Keratinocyte (primary cell): ENCODE results near the gene TRIM47.

Source experiments
- EZH2 ChIP-seq: IDR thresholded peaks from one replicate; pipeline ENCODE4 v1.6.1; 2012; ENCODE audit warnings: inconsistent platforms, mild to moderate bottlenecking, low read length, moderate library complexity
- TF ChIP-seq, protein P1 (sequence below), 3 experiments: IDR thresholded peaks in 1 of 3; conservative IDR thresholded peaks in 1 of 3; optimal IDR thresholded peaks in 1 of 3; 2 replicates in 2 of 3; 3 replicates in 1 of 3; pipeline versions ENCODE3 to v1.5.1; 2011; ENCODE audit warnings: low read length in 3 of 3, mild to moderate bottlenecking in 3 of 3, moderate library complexity in 2 of 3, control low read depth in 1 of 3, inconsistent platforms in 1 of 3; ENCODE audit not compliant: insufficient read depth in 2 of 3; ENCODE audit errors: extremely low read depth in 1 of 3

DNA sequence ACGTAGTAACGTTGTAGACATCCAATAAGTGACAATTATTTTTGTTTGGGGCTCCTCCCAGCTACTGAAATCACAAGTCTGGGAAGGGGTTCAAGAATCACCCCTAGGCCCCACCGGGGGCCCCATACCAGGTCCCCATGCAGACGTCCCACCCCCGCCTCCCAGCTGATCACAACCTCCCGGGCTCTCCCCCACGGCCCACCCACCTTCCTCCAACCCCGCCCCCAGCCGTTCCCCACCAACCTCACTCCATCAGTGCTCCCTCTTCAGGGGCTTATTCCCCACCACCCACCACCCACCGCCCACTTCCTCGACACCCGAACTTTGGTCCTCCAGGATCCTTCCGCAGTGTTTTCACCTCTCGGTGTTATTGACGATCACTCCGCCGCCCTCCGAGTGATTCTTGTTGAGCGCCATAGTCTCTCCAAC is 23.5 kb downstream of the TRIM47 start:
- TF ChIP-seq, protein P1, sequence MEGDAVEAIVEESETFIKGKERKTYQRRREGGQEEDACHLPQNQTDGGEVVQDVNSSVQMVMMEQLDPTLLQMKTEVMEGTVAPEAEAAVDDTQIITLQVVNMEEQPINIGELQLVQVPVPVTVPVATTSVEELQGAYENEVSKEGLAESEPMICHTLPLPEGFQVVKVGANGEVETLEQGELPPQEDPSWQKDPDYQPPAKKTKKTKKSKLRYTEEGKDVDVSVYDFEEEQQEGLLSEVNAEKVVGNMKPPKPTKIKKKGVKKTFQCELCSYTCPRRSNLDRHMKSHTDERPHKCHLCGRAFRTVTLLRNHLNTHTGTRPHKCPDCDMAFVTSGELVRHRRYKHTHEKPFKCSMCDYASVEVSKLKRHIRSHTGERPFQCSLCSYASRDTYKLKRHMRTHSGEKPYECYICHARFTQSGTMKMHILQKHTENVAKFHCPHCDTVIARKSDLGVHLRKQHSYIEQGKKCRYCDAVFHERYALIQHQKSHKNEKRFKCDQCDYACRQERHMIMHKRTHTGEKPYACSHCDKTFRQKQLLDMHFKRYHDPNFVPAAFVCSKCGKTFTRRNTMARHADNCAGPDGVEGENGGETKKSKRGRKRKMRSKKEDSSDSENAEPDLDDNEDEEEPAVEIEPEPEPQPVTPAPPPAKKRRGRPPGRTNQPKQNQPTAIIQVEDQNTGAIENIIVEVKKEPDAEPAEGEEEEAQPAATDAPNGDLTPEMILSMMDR (optimal IDR thresholded peaks at IDR 0.05 in 1 of 3, IDR thresholded peaks at IDR 0.05 in 1 of 3, conservative IDR thresholded peaks at IDR 0.05 in 1 of 3; ENCODE audit: extremely low read depth in 1 of 3, insufficient read depth in 2 of 3, low read length in 3 of 3): no peak
- no peak for TF ChIP-seq EZH2
